ENCODE results near the gene OTC.

GRCh38 chrX:38304010-38304409 is 48.4 kb upstream of the OTC start:
- TF ChIP-seq CTCF (IDR thresholded peaks at IDR 0.05; ENCODE audit: low read depth, low read length, missing input control) (peak; percentile 29), REST (IDR thresholded peaks at IDR 0.05) (no peak), ATF3 (IDR thresholded peaks at IDR 0.05) (no peak), GABPA (IDR thresholded peaks at IDR 0.05 in 1 of 2, conservative IDR thresholded peaks at IDR 0.05 in 1 of 2) (no peak), EGR1 (IDR thresholded peaks at IDR 0.05; ENCODE audit: low read depth in 2 of 2) (no peak)

Measured in liver (tissue), 3 donors.